ENCODE data around the gene PKD2L1.
"Not testable (repeated sequence)": the region's sequence is repeated elsewhere in the genome, so short reads cannot be mapped to it uniquely, and the experiment has no call there.

Gene PKD2L1

DNA sequence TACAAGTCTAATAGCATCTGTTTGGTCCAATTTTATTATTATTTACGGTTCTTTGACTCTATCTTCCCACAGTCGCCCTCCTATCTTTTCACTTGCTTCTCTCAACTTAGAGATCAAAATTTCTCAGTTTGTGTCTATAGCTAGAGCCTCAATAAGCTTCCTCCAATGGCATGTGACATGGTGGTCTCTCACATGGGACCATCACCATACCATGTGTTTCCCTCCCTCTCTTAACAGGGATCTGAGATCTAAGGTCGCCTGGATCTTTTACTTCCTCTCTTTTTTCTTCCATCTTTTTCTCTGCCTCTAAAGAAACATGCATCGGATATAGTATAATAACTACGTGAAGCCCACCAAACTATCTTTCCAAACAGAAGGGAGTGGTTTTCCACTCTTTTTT, 1.8 kb downstream of the PKD2L1 start:
- DNase-seq, result no peak

DNA sequence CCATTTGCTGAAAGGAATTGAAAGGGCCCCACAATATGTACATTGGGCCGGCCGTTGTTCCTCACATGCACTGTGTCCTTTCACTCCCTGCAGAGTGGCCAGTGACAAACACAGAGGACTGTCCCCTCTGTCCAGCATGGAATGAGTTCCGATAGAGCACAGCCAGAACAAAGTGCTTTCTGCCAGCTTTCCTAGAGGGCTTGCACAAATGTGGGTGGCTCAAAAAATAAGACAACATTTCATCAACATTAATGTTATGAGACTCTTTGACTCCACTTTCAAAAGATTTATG, 2.4 kb downstream of the PKD2L1 start:
- no peak for DNase-seq

DNA sequence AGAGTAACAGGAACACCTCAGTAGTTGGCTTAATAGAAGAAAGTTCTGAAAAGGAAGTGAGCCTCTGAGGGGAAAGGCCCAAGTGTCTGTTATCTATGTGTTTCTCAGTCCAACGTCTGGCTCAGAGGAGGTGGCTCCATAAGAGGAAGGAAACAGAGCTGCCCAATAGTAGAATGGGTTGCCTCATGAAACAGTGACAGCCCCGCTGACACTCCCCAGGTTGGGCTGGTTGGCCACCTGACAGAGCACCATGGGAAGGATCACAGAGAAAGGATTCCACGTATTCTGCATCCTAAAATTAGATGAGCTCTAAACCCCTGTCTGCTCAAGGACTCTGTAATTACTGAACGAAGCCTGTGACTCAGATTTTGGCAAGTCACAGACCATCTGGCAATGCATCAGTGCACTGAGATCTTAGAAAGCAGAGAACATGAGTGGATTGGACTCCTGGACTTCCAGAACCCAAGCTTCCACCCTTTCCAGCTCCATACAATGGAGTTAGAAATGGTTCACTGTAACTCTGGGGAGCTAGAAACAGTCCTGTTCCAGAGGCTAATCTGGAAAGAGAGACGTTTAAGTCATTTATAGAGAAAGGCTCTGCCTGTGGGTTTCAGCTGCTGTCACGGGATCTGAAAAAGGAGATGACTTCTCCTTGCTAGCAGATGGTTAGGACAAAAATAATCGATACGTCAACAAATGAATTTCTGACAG, 2.9 kb downstream of the PKD2L1 start:
- DNase-seq, result peak; percentile 28

DNA sequence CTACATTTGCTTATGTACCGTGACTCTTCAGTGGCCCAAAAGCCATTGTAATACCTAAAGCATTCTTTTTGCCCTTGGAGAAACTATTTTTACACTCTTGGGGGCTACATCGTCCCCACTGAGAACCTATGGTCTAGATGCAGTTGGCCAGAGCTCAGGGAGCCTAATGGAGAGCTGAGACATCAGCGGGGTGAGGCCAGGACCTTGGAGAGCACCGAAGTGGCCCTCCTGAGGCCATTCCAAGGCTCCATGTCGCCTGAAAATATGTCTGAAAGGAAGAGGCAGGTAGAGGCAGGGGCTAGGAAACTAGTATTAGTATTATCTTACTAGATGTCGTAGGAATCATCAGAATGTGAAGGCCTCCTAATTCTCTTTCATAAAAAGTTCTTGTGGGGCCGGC, 4.9 kb downstream of the PKD2L1 start:
- no peak for DNase-seq

DNA sequence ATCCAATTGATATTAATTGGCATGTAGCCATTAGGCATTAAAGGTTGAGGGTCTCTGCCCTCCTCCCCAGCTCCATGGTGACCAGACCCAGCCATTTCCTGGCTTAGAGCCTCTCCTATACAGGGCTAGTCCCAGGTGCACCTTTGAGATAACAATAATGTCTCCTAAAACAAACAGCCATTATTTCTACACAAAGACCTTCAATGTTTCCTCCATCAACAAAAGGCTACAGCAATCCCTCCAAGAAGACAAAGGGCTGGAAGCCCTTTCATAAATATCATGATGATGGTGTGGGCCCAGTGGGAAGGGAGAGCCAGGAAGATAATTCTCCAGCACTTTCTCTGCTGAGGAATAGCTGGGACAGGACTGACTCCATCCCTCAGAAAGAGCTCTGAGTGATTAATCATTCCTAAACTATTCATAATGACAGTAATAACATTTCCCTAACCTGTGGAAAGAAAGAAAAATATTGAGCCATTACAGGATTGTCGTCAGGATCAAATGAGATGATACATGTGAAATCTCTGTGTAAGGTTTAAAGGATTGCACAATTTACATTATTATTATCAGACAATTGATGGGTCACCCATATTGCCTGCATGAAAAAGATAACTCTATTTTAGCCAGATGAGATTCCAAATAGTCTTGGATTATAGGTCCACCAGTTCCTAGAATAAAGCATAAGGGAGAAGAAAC, 10.2 kb downstream of the PKD2L1 start:
- no peak for DNase-seq

DNA sequence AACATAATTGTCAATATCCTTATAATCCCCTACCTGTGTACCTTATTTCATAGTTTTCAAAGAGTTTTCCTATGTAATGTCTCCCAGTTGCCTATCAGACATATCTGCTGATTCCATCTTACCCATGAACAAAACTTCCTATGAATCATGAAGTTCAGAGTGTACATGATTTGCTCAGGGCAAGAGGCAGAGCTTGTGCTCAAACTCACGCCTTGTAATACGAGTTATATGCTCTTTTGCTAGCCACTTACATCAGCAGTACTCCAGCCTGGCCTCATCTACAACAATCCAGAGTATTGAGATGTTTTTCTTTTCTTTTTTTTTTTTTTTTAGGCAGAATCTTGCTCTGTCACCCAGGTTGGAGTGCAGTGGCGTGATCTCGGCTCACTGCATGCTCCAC, 11.8 kb downstream of the PKD2L1 start:
- DNase-seq, result no peak

DNA sequence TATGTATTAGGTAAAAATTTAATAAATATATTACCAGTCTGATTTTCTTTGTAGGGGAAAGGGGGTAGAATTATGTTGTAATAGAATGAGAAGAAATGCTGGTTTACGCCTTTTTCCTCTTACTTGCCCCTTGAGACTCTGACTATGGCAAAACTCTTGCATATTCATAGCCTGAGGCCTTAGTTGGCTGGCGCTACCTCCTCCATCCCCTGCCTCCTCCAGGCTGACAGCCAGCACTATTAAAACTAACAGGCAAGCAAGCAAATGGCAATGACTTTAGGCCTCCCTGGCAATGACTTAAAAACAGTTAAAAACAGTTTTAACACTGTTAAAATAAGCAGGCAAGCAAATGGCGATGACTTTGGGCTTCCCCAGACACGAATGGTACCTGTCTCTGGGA, 14.4 kb downstream of the PKD2L1 start:
- DNase-seq, result no peak

DNA sequence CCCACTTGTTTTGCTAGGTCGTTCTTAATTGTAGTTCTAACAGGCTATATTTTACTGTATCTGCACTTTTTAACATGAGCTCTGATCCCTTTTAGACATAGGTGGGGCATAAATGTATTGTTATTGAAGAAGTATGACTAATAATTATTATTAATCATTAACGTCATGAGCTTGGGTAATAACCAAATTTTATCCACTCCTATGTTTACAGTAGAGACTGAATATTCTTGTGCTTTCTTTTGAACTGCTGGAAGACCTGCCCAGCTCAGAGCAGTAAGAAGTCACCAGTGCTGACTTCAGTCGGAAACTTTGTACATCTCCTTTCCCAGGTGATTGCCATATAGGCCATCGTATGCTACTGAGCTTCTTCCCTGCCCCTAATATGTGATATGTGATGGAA, 18.7 kb downstream of the PKD2L1 start:
- no peak for DNase-seq

DNA sequence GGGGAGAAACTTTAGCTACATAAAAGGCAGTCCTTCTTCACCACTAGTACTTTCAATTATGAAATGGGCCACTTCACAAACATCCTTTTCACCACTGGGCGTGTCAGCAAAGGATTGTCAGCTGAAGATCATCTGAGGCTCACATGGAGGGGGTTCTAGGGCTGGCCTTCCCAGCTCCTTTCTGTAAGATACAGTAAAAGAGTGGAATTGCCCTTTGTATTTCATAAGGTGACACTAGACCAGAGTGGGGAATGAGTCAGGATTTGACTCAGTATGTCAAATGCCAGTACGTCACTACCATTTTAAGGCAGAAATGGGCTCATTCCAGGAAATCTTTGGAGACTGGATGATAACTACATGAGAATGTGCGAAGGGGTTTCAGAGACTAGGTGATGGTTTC, 22.3 kb downstream of the PKD2L1 start:
- DNase-seq, result no peak

DNA sequence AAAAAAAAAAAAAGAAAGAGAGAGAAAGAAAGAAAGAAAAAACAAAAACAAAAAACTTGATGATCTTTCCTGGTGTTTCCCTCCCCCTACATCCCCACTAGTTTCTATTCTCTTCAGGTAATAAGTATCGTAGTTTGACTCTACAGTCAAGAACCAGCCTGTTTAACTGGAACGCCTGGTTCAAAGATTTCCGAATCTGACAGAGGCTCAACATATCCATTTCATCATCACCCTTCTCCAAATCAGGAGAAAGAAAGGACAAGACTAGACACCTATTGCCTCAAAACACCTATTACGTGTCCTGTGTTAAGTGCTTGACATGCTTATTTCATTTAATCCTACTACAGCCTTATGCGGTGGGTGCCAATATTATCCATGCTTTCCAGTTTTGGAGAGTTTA, 23.2 kb downstream of the PKD2L1 start:
- no peak for DNase-seq

DNA sequence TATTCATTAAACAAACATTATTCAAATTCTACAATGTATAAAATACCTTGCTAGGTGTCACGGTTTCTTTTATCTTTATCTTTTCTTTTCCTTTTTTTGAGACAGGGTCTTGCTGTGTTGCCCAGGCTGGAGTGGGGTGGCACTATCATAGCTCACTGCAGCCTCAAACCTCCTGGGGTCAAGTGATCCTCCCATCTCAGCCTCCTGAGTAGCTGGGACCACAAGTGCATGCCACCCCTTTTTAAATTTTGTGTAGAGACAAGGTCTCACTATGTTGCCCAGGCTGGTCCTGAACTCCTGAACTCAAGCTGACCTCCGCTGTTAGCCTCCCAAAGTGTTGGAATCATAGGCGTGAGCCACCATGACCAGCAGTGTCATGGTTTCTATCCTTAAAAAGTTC, 25.6 kb downstream of the PKD2L1 start:
- DNase-seq, result no peak

DNA sequence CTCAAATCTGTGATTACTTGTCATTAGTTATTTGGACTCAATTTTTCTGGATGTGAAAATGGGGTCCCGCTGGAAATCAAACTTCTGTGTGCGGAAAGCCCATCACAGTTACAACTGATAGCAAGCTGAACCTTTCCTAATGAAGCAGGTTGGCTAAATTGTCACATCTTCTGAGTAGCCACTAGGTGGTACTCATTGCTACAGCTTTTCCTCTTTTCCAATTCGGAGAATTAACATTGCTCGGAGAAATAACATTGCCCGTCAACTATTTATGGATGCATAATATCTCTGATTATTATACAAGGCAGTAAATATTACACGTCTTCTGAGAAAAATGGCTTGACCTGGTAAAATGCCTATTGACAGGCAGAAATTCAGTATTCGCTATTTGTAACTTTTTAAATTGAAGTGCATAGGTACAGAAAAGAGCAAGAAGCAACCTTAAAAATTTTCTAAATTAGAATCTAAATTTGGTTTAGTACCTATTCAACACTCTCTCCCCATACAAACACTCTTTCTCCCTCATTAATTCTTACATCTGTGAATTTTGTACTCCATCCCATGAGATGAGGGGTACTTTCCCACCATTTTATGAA, 26.2 kb downstream of the PKD2L1 start:
- DNase-seq, result no peak

DNA sequence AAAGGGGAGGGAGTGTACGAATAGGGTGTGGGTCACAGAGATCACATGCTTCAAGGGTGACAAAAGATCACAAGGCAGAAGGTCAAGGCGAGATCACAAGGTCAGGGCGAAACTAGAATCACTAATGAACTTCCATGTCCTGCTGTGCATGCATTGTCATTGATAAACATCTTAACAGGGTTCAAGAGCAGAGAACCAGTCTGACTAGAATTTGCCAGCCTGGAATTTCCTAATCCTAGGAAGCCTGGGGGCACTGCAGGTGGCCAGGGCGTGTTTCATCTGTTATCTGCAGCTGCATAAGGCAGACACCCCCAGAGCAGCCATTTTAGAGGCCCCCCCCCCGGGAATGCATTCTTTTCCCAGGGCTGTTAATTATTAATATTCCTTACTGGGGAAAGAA, 28.9 kb downstream of the PKD2L1 start:
- DNase-seq, result not testable (repeated sequence)

DNA sequence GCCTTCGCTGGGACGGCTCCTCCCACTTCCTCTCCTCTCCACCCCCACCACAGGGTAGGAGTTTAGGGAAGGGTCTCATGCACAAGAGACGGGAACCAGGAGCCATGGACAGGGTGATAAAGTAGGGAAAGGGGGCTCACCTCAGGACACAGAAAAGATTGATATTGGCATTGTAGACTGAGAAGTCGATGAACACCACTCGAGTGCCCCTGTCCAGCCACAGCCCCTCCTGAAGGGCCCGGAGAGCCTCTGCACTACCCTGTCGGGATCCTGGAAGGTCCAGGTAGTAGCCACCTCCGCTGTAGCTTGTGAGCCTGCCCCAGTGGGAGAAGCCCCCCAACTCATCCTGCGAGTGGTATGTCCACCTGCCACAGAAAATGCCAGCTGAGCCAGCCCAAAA, 32.8 kb downstream of the PKD2L1 start:
- no peak for DNase-seq

DNA sequence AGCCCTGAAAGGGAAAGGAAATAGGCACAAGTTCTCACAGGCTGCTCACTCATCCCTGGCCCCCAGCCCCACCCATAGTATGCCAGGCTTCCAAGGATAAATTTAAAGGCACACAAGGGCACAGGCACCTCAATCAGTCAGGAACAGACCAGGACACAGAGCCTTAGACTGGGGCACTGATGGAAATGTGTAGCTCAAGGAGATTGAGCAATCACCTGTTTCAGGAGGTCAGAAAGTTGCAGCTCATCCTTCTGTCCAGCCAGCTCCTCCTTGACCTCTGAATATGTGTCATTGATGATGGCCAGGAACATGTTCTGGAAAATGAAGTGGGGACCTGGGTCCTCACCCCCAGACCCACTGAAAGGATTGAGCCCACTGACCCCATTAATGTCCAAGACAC, 37.0 kb downstream of the PKD2L1 start:
- no peak for DNase-seq

DNA sequence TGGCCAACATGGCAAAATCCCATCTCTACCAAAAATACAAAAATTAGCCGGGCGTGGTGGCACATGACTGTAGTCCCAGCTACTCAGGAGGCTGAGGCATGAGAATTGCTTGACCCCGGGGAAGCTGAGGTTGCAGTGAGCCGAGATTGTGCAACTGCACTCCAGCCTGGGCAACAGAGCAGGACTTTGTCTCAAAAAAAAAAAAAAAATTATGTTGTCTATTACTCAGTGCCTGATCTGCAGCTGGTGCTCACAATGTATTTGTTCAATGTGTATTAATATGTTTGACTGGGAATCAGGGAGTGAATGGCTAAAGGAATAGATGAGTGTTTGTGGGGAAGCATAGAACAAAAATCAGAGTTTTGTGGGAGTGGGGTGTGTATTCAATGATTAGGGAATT, 37.7 kb downstream of the PKD2L1 start:
- DNase-seq, result not testable (repeated sequence)

DNA sequence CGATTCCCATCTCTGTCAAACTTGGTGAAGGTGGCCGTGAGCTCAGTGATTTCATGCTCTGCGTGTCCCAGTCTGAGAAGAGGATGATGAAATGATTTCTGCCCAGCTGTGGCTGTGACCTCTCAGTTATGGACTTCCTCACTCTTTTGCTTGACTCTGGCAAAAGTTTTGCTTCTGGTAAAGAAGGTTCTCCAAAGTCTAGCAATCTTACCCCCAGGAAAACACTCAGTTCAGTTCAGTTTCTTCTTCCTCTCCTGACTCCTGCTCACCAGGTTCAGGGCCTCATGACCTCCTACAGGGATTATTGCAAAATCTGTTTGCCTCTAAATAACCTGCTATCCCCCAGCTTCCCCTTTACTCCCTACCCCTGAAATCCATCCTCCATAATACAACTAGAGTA, 38.7 kb downstream of the PKD2L1 start:
- no peak for DNase-seq

DNA sequence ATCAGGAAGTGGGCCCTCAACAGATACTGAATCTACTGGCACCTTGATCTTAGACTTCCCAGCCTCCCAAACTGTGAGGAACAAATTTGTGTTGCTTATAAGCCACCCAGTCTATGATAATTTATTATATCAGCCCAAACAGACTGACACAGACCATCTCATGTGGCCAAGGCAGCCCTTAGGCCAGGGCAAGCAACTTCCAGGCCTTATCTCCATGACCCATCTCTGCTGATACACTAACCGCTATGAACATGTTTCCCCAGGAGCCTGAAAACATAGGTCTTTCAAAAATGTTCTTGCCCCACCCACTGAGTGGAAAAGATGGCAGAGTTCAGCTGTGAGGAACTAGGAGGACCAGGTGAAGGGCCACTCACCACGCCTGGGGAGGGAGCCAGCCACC, 40.4 kb downstream of the PKD2L1 start:
- DNase-seq, result no peak

DNA sequence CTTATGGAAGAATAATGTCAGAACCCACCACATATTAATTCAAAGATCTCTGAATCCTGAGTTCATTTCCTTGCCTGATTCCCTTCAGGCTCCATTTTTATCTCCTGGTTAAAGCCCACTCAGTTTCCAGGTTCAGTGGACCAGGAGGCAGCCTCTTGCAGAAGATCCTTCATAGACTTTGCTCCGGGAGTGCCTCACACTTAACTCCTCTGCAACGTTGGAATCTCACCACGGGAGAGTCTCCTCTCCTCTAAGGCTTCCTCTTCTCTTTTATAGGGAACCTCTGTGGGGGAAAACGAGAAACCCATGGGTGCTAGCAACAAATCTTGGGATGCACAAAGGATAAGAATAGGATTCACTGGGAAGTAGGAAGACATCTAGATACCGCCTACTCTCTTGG, 41.8 kb downstream of the PKD2L1 start:
- no peak for DNase-seq

DNA sequence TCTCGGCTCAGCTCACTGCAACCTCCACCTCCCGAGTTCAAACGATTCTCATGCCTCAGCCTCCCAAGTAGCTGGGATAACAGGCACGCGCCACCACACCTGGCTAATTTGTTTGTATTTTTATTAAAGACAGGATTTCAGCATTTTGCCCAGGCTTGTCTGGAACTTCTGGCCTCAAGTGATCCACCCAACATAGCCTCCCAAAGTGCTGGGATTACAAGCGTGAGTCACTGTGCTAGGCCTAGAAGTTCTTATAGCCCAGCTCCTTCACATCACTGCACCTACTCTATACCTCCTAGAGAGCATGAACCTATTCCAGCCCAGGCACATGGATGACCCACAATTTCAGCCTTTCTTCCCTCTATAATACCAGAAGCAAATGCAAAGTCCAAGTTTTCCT, 42.3 kb downstream of the PKD2L1 start:
- no peak for DNase-seq

DNA sequence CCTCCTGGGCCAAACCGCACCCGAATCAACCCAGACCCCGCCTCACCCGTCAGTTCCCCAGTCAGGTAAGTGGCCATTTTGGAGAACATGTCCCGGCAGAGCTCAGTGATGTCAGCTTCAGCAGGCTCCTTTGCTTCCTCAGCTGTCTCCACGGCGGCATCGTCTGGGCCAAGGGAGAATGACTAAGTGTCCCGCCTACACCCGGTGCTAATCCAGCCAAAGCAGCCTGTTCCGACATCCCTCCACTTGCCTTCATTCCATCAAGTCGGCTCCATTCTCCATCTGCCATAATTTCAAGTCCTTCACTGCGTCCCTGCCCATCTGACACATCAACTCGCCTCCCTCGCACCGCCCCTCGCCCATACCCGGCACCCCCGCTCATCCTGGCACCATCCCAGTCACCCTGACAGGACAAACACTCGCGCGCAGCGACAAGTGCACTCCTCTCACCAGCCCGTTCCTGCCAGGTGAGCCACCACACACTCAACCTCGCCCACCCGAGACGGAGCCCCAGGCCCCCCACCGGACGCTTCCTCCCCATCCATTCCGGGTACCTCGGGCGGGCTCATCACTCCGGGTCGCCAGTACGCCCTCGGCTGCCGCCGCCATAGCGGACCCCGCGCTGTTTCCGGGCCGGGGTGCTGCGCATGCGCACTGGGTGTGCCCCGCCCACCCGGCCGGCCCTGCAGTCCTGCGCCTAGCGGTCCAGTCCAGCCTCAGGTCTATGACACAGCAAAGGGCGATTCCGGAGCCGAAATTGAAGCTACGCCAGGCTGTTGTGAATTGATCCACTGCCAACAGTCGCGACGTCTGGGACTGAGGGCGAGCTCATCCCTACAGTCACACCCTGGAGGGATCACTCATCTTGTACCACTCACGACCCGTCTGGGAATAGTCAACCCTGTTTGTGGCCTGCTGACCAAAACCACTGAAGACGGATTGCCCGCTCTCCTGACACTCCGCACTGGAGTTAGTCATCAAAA, 43.7 kb downstream of the PKD2L1 start, which contains the start of gene BLOC1S2:
BLOC1S2 (minus strand) TSS at position 630 of the 983 bp plus-strand sequence; CDS start at position 609, 21 bp downstream.
- DNase-seq, result peak; percentile 88

DNA sequence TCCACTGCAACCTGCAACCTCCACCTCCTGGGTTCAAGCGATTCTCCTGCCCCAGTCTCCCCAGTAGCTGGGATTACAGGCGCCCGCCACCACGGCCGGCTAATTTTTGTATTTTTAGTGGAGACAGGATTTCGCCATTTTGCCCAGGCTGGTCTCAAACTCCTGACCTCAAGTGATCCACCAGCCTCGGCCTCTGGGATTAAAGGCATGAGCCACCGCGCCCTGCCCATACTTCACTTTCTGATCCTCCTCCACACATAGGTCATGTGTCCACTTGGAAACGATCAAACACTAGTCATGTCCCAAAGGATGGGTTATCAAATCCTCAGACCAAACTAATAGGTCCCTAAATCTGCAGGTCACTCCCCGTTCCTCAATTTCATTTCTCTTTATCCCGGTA, 44.7 kb downstream of the PKD2L1 start:
- DNase-seq, result not testable (repeated sequence)

DNA sequence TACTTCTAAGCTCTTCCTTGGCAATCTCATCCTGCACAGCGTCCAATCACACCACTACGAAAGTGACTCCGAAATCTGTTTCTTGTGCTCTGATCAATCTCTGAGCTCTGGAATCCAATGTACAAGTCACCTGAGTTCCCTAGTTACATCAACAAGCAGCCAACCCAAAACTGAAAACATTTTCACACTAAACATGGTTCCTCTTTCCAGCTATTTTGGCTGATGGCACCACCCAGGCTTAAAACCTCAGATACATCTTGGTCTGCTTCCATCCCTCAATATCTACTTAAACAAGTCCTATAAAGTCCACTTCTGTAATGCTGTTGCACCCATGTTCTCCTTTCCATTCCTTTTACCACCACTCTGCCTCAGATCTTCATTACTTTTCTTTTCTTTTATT, 47.1 kb downstream of the PKD2L1 start:
- no peak for DNase-seq

All from stimulated activated CD4-positive, alpha-beta T cell treated with anti-CD3 and anti-CD28 coated beads, Interleukin-1b, Interleukin-23, amount 100 ng/mL, for 48 hours (primary cell).